GM21367 (cell line): Measurements from ENCODE around the gene PTER.

Source experiments
- ATAC-seq: cut with Tn5 transposase; IDR thresholded peaks from one replicate; pipeline ENCODE4 v1.9.1; 2021; ENCODE audit not compliant: unreplicated experiment

Gene PTER, protein sequence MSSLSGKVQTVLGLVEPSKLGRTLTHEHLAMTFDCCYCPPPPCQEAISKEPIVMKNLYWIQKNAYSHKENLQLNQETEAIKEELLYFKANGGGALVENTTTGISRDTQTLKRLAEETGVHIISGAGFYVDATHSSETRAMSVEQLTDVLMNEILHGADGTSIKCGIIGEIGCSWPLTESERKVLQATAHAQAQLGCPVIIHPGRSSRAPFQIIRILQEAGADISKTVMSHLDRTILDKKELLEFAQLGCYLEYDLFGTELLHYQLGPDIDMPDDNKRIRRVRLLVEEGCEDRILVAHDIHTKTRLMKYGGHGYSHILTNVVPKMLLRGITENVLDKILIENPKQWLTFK

DNA sequence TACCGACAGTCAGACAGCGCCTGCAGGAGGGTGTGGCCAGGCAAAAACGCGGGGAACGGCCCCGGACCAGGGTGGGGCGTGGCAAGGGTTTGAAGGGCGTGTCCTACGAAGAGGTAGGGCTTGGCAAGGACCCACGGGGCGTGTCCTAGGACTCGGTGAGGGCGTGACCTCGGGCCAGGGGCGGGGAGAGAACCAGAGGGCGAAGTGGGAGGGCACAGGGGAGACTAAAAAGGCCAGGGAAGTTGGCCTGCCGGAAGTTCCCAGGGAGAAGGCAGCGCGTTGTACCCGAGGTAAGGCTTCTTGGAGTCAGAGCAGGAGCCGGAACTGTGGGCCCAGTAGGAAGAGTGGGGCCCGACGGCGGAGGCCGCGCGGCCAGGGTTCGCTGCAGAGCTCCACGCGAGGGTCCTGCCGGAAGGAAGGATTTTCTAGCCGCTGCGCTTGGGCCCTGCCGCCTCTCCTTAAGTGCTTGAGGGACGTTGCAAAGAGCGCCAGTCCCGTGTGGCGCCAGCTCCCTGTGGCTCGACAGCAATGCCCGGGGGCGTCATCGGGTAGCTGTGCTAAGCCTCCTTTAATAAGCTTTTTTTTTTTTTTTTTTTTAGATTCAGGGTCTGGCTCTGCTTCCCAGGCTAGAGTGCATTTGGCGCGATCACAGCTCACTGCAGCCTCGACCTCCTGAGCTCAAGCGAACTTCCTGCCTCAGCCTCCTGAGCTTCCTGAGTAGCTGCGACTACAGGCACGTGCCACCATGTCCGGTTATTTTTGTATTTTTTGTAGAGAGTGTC is at the start of gene PTER:
TSS of gene PTER (plus strand) at position 253 of the 782 bp plus-strand sequence. CDS start 47,375 bp downstream, outside the sequence.
- peak; percentile 94 for ATAC-seq

DNA sequence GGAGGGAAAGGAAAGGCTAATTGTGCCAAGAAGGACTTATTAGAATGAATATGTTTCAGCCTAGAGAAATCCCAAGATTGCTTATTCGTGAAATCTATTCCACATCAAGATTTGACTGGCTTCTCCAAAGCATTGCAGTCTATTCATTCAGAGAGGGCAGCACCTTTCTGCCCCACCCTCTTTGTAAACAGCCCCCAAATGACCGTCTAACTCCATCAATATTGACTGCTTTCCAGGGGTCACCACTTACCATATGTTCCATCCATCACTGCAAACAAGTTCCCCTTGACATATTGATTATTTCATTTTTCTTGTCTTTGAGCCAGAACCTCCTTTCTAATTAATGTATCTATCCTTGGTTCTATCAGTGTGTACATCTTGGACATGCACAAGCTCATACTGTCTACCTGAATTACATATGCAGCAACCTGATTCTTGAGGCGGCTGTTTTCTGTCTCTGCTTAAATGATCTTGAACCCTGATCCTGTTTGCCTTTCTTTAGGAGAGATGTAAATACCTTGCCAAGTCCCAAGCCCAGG is 44.2 kb upstream of the PTER start:
- no peak for ATAC-seq

DNA sequence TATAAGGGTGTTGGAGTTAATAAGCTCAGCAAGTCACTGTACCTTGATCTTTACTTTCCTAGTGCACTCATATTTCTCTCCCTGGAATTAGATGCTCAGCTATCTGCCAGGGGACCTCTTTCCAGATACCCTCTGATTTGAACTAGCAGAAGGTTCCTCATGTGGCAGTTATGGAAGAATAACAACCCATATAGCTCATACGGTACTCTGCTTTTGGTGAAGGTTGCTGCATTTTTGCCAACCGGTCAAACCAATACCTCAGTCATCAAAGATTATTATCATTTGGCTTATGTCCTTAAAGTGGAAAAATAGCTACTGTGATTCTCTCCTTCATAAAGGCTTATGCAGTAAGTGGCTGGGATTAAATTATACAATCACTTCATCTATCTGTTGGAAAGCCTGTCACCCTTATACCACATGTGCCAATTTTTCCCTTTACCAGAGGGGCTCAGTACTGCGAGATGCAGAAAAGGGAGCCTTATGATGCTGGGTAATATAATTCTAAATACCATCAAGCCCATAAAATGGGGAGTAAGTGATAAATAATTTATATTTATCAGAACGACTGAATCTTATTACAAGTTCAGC is 43.4 kb upstream of the PTER start:
- ATAC-seq = no peak

DNA sequence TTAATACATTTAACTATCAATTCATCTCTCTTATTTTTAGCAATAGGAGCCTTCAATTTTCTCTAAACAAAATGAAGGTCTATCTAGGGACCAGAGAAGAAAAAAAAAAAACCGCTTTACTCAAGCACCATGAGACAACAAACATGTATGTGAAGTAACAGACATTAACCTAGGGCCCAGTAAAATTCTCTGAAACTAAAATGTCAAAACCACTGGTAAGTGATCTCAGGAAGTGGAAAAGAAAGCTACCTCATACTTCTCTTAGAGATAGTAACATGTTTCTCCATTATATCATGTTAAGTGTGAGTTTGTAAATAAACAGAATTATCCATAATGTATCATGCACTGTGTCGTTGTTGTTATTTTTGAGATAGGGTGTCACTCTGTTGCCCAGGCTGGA is 35.4 kb upstream of the PTER start:
- ATAC-seq = no peak

DNA sequence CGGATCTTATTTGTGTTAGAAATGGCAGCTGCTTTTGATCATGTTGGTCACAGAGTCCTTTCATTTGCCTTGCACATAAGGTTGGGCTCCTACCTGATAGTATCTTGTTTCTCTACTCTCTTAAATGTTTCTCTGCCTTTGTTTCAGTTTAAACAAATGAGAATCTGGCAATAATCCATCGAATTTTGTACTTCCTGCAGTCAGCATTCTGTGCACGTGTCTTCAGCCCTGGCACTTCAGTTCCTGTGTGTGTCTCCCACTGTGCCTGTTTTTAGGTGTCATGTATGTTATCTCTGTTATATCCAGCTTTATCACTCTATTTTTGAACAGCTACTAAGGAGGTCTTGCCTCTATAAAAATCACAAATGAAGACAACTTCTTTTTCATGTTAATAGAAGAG is 28.4 kb upstream of the PTER start:
- no peak for ATAC-seq

DNA sequence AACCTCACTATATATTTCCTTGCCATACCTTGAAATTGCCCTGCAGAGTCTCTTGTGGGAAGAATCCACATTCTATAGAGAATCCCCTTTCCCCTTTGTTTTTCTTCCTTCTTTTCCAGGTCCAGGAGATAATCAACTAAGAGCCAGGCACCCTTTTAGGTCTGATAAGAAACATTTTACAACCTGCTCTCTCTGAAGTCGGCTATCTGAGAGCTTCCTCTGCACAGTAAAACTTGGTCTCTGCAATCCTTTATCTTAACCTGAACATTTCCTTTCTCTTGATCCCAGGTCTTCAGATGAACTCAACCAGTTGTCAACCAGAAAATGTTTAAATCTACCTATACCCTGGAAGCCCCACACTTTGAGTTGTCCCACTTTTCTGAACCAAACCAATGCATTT is 19.5 kb upstream of the PTER start:
- ATAC-seq = no peak

DNA sequence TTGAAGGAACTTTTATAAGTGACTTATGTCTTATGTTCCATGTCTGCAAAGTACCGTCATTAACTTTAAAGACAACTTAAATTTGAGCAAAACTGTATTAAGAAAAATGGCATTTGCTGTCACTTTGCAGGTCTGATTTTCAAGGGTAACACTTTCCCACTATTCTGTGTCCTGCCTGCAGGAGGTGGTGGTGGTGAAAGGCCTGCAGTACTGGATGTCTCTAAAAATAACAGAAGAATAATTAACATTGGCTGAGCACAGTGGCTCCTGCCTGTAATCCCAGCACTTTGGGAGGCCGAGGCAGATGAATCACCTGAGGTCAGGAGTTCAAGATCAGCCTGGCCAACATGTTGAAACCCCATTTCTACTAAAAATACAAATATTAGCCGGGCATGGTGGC is 13.2 kb upstream of the PTER start:
- ATAC-seq = no peak

DNA sequence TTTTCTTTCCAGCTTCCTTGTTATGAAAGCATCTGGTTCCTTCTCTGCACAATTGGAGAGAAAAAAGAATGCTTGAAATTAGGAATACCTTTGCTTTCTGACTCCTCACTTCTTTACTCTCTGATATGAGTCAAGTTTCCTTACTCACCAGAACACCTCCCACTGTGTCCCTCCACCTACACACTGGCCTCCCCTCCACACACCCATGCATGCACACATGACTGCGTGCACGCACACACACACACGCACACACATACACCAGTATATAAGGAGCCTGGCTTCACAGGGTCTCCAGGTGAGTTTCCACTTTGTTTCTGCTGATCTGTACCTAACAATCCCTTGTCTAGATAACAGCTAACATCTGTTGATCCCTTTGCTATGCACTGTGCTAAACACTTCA is 11.4 kb upstream of the PTER start:
- ATAC-seq = no peak

DNA sequence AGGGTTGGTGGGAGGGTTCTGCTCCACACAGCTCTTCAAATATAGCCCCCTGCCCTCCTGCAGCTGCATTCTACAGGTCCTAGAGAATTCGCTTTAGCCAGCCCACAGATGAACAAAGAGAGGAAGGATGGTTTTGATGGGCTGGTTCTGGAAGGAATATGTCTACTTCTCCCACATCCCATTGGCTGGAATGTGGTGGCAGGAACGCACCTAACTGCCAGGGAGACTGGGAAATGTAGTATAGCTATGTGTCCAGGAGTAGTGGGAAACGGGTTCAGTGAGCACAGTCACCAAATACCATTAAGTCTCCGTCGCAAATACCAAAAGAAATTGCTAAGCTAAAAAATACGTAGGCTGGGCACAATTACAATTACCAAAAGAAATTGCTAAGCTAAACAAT is 7.3 kb upstream of the PTER start:
- ATAC-seq = no peak

DNA sequence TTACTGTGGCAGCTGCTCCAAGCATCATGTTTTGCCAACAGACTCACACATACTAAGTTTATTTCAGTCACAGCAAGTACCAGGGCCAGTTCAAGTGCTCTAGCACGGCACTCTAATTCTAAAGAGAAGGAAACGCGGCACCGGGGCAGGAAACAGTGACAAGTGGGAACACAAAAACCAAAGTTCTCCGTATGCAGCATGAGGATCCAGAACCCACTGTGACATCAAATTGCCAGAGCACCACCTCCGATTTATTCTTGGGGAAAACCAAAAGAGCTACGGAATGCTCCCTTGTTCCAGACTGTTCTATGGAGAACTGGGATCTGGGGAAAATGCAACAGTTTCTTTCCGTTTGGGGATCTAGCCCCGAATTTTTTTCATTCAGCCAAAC is 448 bp upstream of the PTER start:
- no peak for ATAC-seq

DNA sequence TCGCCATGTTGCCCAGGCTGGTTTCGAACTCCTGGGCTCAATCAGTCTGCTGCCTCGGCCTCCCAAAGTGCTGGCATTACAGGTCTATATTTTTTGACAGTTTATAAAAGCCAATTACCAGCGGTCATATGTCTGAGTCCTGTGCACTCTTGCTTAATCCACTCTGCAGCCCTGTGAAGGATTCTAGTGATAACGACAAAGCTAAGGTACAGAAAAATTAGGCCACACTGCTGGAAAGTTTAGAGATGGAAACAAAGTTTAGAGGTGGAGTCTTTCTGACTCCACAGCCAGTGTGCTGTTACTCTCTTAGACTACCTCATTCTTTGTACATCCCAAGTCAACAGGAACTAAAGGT is 707 bp downstream of the PTER start:
- ATAC-seq = no peak

DNA sequence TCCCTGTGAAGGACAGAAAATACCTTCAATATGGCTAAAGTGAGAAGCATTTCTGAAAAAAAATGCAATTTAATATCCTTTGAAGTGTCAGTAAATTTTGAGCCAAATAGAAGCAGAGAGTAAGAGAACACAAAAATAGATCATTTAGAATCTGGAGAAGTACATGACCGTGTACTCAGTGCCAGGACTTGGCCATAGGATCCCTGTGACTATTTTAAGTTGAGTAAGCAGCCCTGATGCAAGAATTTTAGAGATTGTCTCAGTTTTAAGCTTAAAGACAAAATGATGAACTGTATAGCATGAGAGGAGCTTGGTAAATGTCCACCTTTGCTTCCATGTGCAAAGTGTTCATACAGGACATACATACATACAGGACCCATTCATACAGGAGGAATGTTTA is 2.5 kb downstream of the PTER start:
- ATAC-seq = no peak

DNA sequence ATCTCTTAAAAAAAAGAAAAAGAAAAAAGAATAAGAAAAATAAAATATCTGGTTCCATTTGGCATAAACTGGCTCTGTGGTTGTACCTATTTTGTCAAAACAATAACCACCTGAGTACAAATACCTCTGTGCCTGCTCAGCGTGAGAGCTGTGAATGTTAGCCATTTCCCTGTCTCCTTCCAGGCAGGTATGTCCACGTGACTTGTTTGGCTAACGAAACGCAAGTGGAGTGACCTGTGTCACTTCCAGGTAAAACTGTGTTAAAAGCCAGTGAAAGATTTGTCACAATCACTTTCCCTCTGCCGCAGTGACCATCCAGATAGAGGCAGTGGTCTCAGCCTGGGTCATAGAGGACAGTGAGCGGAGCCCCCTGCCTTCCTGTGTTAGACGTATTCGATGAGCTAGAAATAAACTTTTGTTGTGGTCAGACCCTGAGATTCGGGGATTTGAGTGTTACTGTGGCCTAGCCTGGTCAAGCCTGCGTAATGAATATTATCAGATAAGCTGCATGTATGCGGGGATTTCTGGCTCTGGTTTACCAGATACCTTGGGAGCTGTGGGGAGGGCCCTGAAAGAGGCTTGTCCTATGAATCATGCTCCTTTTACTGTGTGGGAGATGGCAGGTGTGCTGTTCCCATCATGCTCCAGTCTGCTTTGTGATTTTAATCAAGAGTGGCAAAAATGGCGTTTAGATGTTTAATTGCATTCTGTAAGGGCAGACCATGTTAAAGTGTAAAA is 3.8 kb downstream of the PTER start:
- ATAC-seq = no peak

DNA sequence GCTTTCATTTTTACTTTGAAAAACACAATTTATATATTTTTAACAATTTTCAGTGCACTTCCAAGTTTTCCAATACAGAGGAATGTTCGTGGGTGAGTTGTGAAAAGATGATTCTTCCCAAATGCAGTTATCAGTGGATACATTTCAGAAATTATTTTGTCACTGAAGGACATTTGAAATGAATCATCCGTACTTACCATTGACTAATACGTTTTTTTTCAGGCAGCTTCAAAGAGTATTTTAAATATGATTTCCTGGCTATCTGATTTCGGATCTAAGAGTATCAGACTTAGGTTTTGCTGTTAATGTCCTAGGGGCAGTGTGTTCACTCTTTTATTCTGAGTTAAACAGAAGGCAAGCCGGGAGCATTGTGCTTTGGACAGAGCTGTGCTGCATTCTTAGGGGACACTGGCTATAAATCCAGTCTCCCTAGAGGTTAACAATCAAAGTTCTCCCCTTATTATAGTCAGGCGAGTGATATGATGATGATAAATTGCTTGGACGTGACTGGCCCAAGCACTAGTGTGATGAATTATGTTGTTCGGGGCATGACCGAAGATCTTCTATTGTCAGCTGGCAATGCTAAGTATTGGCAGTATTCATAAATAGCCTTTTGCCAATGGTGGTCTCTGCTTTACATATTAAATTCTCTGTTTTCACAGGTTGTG is 4.5 kb downstream of the PTER start:
- no peak for ATAC-seq

DNA sequence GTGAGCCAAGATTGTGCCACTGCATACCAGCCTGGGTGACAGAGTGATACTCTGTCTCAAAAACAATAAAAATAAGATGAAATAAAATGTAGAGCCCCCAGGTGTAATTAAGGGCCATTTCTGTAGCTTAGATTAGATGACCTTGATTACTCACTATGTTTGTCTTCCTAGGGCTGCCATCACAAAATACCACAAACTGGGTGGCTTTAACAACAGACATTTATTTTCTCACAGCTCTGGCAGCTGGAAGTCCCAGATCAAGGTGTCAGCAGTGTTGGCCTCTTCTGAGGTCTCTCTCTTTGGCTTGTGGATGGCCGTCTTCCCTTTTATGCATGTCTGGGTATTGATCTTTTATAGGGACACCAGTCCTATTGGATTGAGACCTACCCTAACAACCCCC is 6.1 kb downstream of the PTER start:
- ATAC-seq = no peak

DNA sequence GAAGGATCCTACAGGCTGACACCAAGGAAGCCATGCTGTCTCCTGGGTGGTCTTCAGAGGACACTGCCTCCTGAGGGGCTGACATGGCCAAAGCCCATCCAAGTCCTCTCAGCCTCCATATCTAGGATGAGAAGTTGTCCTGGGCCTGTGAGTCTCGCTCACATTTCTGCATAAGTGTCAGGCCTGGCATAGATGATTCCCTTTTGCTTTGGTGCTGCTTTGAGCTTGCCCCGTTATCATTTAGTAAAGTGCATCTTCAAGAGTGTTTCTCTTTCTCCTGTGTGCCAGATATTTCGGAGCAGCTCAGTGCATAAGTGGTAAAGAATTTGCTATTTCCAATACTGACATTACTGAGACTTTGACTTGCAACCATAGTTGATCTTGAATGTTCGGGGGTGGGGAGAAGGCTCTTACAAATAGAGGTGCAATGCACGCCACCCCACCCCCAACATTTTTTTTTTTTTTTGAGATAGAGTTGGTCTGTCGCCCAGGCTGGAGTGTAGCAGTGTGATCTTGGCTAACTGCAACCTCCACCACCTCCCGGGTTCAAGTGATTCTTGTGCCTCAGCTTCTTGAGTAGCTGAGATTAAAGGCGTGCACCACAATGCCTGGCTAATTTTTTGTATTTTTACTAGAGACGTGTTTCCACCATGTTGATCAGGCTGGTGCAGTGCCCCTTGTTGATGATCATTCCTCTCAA is 9.1 kb downstream of the PTER start:
- ATAC-seq = no peak

DNA sequence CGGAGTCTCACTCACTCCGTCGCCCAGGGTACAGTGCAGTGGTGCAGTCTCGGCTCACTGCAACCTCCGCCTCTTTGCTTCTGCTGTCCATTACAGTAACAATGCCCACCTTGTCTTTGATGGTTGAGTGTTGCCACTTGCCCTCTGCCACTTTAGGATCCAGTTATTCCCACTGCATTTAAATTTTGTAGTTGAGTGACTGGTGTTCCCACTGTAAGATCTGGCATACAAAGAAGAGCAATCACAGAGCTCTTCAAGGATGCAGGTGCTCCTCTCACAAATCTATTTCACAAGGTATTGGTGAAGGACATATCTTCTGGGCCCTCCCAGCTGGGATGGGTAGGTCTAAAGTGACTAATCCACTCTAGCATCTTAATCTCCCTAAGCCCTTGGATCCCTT is 12.6 kb downstream of the PTER start:
- ATAC-seq = no peak

DNA sequence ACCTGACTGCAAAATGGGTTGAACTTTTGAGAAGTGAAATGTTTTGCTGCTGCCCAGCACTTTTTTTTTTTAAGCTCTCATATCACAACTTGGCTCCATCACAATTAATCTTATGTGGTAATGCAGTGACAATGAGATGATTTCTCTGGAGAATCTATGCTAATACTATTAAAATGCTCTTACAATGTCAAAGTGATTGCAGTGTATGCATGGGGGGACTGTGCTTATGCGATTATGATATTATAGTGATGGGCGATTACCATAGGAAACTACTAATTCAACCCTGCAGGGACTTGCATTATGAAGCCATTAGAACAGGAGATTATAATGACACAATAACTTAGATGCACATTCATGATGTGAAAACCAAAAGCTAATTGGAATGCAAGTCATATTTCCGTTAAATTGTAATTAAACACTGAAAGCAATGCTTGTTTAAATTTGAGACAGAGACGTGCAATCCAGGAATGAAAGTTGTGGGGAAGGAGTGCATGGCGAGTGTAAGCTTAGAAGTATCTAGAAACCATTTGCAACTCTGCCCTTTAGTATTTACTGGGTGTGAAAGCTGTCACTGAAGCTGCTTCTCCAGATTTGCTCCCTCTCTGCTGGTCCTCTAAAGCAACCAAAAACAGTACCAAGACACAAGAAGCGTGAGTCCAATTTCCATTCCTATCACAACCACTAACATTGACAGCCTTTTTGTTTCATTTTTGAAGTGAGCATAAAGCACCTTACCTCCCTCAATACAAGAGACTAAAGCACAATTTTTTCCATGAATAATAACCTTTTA is 21.6 kb downstream of the PTER start:
- no peak for ATAC-seq

DNA sequence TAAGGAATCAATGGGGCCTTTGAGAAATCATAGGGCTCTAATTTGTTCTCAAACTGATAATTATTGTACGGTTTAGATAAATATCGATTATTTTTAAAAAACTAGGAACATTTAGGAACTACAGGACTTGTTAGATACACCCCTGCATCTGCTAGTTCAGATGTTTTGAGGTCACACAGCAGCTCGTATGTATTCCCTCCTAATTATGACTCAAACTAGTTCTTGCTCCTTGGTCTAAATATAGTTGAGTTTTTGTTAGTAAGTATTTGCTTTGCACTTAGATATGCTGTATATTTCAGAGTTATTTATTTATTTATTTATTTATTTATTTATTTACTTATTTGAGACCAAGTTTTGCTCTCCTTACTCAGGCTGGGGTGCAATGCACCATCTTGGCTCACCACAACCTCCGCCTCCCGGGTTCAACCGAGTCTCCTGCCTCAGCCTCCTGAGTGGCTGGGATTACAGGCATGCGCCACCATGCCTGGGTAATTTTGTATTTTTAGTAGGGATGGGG is 22.7 kb downstream of the PTER start:
- ATAC-seq = no peak
